Heart left ventricle (tissue), 13 donors: Measurements from ENCODE around the gene SERPINH1.

Experiments
- POLR2A ChIP-seq, 2 donors: fragments of 450-650 bp; IDR thresholded peaks; one replicate each; pipeline ENCODE4 v1.6.1; 2017; ENCODE audit warnings: antibody characterized with exemption in 2 of 2, mild to moderate bottlenecking in 2 of 2, moderate library complexity in 2 of 2
- TF ChIP-seq, protein P1 (sequence below), 12 donors: fragments of 200-600 bp; sonication (generic) in 4 of 12; IDR thresholded peaks; one replicate each; pipeline versions ENCODE4 v1.5.0 to v1.8.0; 2018 to 2022; ENCODE audit warnings: antibody characterized with exemption in 12 of 12, mild to moderate bottlenecking in 5 of 12
- donor health status: ischemic (EF 13 %, LVEDD 7.1; RV severe dilation, severe dysfunction).
- donor health status: DM: no; HTN: yes; CAD: no.
- donor health status: DM: no; HTN: no; CAD: no.
- donor health status: ischemic (EF 25% LVEDD 6.9; RV normal size, moderate dysfunction).
- donor health status: ischemic (EF 25% LVEDD 5.7; RV mildly dilated, moderate dysfunction).
- donor health status: ischemic (EF 35%, LVEDD 5.7; RV mildly dilated, moderate dysfunction).
- donor health status: nonischemic (EF 11% LVEDD 7.7; RV severe dilation, severe dysfunction).
- donor health status: DM: yes; HTN: yes; CAD: no.
- donor health status: PGD.
- donor health status: ischemic (EF 29% LVEDD 5.4; RV normal size, mild dysfunction).
- donor health status: nonischemic (EF 23%, LVEDD 6.1; RV moderate dilation, normal function).

DNA sequence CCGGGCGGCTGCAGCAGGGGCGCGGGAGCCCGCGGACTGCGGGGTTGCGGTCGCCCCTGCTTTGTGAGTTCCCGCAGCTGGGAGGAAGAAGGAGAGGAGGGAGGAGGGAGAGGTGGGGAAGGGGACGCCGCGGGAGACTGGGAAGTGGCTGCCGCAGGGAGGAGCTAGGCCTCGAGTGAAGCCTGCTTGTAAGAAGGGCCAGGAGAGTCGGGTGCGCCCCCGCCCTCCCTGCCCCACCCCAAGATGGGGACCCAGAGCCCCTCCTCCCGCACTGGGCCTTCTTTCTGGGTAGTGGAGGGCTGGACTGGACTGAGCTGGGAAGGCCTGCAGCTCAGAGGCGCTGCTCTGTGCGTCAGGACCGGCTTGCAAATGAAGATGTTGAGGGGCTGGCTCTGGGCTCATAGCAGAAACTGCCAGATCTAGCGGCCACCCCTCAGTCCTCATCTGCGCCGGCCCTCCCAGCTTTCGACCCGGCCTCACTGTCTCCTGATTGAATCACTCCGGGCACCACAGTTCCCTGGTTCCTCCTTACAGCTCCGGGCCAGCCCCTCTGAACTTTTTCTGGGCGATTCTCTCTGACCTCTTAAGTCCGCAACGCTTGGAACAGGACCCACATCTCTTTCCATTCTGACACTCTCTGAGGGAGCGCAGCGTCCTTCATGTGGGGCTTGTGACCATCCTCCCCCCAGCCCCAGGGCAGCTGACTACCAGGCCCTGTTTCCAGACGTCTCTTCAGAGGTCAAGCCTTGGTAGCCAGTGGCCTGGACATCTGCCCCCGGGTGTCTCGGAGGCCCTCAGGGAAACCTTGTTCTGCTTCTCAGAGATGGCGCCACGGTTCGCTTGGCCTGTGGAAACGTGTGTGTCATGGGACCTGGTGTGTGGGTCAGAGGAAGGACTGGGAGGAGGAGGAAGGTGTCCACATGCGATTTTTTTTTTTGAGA is 21.9 kb downstream of the SERPINH1 start:
- TF ChIP-seq POLR2A (IDR thresholded peaks at IDR 0.05): no peak
- TF ChIP-seq, protein P1, sequence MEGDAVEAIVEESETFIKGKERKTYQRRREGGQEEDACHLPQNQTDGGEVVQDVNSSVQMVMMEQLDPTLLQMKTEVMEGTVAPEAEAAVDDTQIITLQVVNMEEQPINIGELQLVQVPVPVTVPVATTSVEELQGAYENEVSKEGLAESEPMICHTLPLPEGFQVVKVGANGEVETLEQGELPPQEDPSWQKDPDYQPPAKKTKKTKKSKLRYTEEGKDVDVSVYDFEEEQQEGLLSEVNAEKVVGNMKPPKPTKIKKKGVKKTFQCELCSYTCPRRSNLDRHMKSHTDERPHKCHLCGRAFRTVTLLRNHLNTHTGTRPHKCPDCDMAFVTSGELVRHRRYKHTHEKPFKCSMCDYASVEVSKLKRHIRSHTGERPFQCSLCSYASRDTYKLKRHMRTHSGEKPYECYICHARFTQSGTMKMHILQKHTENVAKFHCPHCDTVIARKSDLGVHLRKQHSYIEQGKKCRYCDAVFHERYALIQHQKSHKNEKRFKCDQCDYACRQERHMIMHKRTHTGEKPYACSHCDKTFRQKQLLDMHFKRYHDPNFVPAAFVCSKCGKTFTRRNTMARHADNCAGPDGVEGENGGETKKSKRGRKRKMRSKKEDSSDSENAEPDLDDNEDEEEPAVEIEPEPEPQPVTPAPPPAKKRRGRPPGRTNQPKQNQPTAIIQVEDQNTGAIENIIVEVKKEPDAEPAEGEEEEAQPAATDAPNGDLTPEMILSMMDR (IDR thresholded peaks at IDR 0.05): no peak
